HG02678 (cell line): Measurements from ENCODE around the gene CALN1.
"Not testable (repeated sequence)": the region's sequence is repeated elsewhere in the genome, so short reads cannot be mapped to it uniquely, and the experiment has no call there.

Experiments used
- ATAC-seq: cut with Tn5 transposase; IDR thresholded peaks from one replicate; pipeline ENCODE4 v1.9.1; 2021; ENCODE audit warnings: mild to moderate bottlenecking, moderate library complexity; ENCODE audit not compliant: unreplicated experiment

Gene CALN1

GRCh38 chr7:71995111-71995510 is 417.0 kb downstream of the CALN1 start:
- ATAC-seq, result no peak

- ATAC-seq, result no peak
These were observed 420.6 kb downstream of the CALN1 start for GRCh38 chr7:71991586-71991985.

GRCh38 chr7:71990138-71990462 is 422.0 kb downstream of the CALN1 start:
- ATAC-seq, result no peak

GRCh38 chr7:71988201-71988600 is 423.9 kb downstream of the CALN1 start:
- ATAC-seq, result no peak

- ATAC-seq, result no peak
These were observed 424.9 kb downstream of the CALN1 start for GRCh38 chr7:71987200-71987767.

GRCh38 chr7:71984348-71984747 is 427.8 kb downstream of the CALN1 start:
- no peak for ATAC-seq

- ATAC-seq, result no peak
These were observed 429.3 kb downstream of the CALN1 start for GRCh38 chr7:71982851-71983250.

- no peak for ATAC-seq
These were observed 435.5 kb downstream of the CALN1 start for GRCh38 chr7:71976645-71977044.

- ATAC-seq, result no peak
These were observed 437.5 kb downstream of the CALN1 start for GRCh38 chr7:71974611-71975010.

GRCh38 chr7:71972534-71972933 is 439.6 kb downstream of the CALN1 start:
- ATAC-seq, result no peak

GRCh38 chr7:71970725-71971124 is 441.4 kb downstream of the CALN1 start:
- ATAC-seq, result no peak

- ATAC-seq, result no peak
These were observed 449.5 kb downstream of the CALN1 start for GRCh38 chr7:71962636-71963035.

- no peak for ATAC-seq
These were observed 450.9 kb downstream of the CALN1 start for GRCh38 chr7:71961283-71961682.

GRCh38 chr7:71942115-71942514 is 470.0 kb downstream of the CALN1 start:
- ATAC-seq, result no peak

GRCh38 chr7:71937840-71938371 is 474.2 kb downstream of the CALN1 start:
- no peak for ATAC-seq

GRCh38 chr7:71935674-71936073 is 476.5 kb downstream of the CALN1 start:
- ATAC-seq, result no peak

GRCh38 chr7:71933426-71933825 is 478.7 kb downstream of the CALN1 start:
- no peak for ATAC-seq

GRCh38 chr7:71925663-71926062 is 486.5 kb downstream of the CALN1 start:
- no peak for ATAC-seq

GRCh38 chr7:71914204-71914603 is 497.9 kb downstream of the CALN1 start:
- ATAC-seq, result not testable (repeated sequence)

GRCh38 chr7:71912476-71912875 is 499.7 kb downstream of the CALN1 start:
- no peak for ATAC-seq

GRCh38 chr7:71911051-71911450 is 501.1 kb downstream of the CALN1 start:
- ATAC-seq, result no peak

GRCh38 chr7:71905821-71906220 is 506.3 kb downstream of the CALN1 start:
- no peak for ATAC-seq

- no peak for ATAC-seq
These were observed 507.7 kb downstream of the CALN1 start for GRCh38 chr7:71904484-71904883.
